NCI-H1694 treated with DMSO at 0.1 percent for 48 hours (cell line): ENCODE data around the gene RNLS.

Experiments
- DNase-seq: peaks from one replicate; lab custom pipeline; 2025; lab: John Stamatoyannopoulos, UW

RNLS gene

DNA sequence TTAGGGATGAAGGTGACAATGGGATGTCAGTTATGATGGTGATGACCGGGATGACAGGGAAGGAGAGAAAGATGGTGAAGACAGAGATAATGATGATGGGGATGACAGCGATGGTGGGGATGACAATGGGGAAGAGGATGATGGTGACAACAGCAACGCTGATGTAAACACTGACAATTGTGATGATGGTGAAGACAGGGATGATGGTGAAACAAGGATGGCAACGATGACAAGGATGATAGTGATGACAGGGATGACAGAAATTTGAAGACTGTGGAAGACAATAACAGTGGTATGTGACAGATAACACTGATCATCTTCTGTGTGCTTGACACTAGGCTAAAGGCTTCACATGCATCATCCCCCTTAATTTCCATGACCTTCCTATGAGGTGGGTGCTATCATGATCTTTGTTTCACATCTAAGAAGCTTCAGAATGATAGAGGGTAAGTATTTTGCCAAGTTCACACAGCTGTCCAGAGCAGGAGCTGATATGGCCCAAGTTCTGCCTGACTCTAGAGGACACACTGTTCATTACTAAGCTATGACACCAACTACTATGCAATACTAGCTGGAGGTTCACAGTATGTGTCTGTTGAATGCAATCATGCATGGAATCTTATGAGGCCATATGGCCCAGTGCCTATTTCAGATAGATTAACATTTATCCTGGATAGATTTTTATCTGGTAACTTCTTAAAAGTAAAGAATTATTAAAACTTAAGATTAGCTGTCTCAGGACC lies 105.6 kb downstream of the RNLS start:
- DNase-seq = no peak

DNA sequence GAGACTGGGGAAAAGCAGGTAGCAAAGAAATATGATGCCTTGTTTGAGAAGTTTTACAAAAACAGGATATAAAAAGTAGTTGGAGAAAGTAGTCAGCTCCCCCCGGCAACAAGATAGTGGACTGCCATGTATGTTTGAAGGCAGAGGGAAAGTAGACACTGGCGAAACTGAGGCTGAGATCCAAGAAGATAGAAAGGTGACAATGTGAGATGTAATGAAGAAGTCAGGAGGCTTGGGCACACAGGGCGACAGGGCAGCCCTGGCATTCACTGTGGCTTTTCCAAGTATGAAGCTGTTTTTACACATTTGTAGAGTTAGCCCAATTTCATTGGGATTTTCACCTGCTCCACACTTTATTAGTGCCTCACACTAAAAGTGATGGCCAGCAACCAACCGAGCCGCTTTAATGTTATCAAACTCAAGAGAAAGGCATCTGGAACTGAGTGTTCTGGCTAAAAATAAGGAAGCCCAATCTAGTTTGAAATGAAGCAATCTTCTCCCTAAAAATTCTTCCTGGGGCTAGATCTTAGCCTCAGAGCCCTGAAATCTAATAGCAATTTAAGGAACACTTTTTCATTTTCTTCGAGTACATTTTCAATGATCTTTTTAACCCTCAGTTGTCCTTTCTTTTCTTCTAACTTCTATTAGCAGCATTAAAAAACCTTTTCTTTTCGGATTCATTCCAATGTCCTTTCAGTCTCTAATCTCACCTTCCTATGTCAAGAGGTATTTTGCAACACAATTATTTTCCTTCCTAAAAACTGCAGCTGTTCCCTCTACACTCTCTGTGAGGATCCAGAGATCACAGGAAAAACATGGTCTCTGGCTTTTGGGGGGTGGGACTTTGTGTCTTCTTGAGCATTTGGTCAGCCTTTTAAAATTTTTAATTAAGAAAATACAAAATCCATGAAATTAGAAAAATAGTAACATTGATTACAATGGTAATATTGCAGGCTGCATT lies 108.0 kb downstream of the RNLS start:
- no peak for DNase-seq

DNA sequence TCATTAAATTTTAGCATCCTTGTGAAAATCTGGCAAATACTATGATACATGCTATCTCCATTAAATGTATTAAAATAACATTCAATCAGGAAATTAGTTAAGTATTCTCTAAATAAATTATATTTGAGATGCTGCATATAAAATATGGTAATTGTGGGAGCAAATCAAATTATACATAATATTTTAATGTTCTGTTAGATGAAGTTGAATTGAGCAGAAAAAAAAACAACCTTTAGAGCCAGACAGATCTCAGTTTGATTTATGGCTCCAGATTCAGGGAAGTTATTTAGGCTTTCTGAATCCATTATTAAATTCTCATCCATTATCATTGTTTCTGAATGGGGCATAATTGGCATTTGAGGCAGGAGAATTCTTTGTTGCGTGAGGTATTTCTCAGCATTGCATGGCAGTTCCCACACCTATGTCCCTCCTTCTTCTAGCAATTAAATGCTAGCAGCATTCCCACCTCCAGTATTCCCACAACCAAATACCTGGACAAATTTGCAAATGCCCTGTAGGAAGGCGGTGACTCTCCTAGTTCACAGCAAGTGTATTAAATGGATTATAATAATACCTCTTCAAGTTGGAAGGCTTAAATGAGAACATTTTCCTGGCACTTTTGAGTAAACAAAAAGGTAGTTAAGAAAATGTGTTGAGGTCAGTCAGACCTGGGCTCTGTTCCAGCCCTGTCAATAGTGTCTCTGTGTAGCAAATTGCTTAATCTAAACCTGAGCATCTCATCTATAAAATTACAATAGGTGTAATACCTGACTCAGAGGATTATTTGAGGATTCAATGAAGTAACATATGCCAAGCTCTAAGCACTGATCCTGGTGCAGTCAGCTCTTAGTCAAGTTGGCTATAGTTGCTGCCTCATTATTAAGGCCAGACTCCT lies 108.9 kb downstream of the RNLS start:
- DNase-seq = no peak

DNA sequence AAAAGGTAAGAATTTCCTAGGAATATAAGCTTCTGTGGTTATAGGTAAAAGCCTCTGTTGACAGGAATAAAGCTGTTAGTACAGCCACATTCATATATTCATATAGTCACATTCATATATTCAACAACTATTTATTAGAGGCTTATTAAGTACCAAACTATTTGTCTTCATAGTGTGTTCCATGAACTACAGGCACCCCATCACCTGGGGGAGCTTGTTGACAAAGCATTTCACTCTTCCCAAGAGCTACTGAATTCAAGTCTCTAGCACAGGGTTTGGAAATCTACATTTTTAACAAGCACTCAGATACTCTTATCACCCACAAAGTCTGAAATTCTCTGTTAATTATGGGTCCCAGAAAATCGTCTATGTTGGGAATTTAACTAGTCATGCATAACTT lies 110.6 kb downstream of the RNLS start:
- DNase-seq = no peak

DNA sequence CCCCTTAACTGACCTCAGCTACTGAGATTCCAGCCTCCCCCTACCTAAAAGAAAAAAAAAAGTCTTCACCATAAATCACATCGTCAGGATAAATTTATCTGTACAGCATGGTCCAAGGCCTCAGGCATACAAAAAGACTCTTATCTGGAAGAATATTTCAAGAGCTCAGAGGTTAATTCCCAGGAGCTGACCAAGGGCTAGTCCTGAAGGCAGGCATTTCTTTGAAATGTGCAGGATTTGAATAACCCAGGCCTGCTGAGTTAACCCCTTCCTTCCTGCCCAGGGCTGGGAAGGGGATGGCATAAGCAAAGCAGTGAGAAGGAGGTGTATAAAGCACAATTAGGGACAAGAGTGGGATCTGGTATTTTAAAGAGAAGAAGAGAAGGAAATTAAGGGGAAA lies 111.2 kb downstream of the RNLS start:
- DNase-seq = no peak

DNA sequence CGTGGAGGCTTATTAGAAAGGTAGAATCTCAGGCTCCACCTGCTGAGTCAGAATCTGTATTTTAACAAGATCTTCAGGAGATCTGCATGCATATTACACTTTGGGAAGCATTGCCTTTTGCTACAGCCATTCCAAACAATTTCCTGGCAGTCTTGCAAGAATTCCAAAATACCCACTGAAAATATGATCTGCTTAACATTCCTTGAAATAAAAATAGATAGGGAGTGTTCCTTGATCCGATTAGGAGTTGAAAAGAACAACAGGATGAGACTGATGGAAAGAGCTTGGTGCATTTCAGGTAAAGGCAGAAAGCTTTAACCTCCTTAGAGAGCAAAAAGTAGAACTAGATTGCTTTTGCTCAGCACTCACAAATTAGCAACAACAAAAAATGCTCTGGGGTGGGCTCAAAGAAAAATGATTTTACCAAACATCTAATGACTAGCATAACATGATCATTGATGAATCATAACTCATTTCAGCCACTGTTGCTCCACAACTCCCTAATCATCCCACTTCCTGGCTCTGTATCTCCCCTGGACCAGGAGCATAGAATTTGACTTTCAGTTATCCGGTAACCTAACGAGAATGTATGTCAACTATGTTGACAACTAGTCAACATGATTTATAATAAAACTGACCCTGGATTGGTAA lies 115.2 kb downstream of the RNLS start:
- DNase-seq = no peak

DNA sequence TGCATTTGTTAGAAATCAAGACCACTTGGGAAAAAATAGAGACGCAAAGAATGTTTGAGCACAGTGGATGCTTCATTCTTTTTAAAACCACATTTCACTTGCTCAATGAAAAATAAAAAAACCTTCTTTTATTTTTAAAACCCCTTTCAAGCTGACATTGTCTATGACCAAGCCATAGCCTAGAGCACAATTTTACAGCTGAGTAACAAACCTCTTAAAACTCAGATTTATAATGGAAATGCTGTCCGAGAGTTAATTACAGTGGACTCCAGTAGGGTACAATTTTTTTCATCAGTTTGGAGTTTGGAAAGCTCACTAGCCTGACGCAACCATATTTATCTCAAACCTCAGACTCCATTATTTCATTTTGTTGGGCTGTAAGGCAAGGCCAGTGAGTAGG lies 116.3 kb downstream of the RNLS start:
- no peak for DNase-seq

DNA sequence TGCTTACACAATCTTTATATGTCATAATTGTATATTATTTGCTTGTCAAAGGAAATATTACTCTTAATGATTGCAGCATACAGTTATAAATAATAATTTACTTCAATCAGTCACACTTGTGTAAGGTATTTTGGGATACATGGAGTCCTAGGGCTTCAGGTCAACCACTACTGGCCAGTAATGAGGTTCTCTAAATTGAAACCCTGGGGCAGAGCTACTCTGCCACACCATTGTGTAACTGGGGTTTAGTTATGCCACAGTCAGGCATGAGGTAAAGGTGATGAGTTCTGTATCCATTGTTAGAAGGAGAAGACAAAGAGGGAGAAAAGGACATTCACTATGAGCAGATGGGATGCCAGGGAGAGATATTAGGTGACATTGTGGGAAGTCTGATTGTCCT lies 117.4 kb downstream of the RNLS start:
- DNase-seq = no peak

DNA sequence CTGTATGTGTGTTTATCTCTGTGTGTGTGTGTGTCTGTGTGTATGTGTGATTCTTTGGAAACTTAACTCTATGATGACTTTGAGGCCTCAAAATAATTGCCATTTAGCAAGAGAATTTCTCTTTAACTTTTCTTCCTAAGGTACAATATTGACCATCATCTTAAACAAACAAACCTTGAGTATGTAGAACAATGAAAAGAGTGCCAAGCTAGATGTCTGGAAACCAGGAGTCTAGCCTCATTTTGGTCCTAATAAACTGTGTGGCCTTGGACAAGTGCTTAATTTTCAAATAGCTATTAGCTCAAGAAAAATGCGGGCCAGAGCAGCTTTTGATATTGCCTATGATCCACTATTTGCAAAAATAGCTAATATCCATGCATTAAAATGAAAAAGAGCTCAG lies 119.3 kb downstream of the RNLS start:
- DNase-seq = no peak

DNA sequence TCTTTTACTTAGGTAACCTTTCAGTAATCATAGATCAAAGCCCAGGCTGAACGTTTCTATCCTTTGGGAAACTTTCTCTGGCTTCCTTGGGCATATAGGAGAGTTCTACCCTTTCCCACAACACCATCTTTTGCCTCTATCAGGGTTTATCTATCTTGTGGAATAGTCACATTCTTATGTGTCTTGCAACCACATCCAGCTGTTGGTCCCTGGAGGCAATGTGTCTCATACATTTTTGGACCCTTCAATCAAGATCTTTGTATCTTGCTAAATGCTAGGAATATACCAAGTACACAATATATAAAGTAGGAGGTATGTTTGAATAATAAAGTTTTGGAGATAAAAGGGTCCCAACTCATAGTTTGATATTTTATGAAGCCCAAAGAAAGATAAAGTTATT lies 121.7 kb downstream of the RNLS start:
- no peak for DNase-seq

DNA sequence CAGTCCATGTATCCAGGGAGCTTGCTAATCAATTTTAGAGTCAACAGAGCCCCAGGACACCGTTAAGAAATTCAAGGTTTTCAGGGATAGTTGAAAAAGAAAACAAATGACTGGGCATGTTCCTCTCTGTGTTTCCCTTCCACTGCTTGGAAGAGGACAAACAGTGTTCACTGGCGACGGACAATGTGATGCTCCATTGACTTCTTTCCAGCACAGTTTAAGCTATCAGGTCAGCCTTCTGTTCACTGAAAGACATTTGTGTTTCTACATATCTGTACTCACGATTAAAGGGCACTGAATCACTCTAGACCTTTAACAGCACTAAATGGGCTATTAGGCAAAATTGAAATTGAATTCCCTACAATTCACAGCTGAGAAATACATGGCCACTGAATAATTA lies 123.6 kb downstream of the RNLS start:
- no peak for DNase-seq

DNA sequence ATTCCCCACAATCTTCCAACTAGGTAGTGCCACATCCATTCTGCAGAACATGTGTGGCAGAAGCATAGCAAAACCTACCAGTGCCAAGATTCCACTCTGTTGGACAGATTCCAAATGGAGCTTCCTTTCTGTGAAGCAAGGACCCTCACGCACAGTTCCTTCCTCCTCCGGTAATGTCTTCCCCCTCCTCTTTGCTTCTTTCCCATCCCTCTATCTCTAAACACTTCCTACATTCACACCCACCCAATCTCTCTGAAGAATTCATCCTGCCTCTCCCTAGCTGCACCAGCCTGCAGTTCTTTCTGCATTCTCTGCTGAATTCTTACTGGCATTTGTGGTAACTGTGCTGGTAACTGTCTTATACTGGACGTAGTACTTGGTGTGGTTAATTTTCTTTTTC lies 124.9 kb downstream of the RNLS start:
- no peak for DNase-seq

DNA sequence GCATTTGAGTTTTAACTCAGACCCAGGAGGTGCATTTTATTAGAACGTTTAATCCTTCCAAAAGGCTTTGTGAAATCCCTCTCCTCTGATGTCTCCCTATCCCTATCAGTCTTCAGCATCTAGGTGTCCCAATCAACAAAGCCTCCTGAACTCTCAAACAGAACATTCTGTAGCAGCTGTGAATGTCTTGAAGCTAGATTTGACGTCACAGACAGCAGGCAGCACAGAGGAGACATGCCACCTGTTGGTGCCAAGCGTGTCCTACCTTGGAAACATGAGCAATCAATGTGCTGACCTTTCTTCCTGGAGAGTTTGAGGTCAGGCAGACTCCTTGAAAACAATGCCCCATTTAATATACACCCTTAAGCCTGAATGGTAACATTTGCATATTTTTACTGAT lies 125.5 kb downstream of the RNLS start:
- DNase-seq = no peak

DNA sequence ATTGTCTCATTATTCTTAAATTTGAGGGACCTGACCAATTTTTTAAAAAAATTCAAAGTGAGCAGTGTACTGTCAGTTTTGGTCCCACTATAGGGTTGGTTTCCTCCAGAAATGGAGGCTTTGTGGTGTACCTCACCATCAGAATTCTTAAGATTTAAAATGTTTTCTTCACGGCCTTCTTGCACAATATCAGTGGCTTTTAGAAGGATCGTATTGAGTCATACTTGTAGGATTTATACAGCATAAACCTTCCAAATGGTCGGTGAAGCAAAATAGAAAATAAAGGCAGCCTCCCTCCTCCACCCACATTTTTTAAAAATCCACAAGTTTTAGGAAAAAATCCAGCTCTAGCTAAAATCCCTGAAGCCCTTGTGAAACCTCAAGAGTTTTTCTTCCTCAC lies 126.4 kb downstream of the RNLS start:
- no peak for DNase-seq

DNA sequence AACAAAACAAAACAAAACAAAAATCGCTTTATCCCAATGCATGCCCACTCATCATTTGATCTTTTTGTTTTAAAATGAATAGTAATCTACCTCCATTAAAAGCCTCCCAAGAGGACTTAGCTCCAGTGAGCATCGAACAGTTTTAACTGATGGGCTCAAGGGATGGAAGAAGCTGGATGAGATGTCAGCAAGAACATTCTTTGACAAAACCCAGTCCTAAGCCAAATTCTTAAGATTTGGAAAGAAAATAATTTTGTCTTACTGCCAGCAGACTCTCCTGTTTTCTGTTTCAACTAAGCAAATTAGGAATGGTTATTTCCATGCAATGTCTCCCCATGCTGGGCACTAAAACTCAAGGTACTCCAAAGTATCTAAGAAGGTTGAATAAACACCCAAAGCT lies 127.3 kb downstream of the RNLS start:
- DNase-seq = no peak

DNA sequence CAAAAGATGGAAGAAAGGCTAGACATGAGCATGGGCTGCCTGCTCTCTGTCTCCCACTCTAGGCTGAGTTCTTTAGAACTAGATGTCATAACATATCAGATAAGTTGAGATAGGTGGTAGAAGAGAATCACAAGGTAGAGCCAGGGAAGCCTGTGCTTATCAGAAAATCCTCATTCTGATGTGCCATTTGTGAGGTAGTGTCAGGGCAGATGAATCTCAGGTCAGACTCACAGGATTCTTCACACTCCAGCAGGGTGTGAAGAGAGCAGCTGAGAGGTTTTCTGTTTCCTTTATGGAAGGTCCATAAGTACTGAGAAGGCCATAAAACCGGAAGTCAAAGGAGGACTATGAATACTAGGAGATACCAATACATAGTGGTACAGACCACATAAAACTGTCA lies 132.9 kb downstream of the RNLS start:
- no peak for DNase-seq

DNA sequence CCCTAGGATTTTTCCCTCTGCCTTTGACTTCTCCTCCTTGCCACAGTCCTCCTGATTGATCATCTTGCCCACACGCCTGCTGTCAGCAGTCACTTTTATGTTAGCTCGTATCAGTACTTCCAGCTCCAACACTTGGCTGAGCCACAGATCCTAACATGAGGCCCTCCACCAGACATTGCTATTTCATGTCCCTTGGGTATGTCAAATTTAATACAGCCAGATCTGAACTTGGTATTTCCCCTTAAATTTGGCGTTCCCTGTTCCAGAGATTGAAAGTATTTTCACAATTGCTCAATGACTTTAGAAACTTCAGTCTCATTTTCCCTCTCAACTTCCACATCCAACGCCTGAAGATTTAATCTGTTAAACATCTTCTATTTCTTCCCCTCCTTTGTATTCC lies 140.4 kb downstream of the RNLS start:
- DNase-seq = no peak

DNA sequence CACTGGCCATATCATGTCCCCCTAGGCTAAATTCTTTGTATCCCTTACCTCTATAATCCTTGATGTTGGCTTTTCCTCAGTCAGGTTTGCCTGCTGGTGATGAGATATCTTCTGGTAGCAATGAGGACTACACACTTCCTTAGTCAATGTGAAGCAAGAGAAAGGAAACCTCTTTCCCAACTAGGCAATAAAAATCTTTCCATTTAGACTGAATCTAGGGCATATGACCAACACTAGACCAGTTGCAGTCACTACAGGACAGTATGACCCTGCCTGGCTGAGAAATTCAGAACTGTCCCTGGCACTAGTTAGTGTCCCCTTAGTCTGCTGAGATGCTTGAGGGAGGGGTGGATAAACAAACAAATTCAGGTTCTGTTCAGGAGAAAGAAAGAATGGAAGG lies 142.6 kb downstream of the RNLS start:
- DNase-seq = no peak

DNA sequence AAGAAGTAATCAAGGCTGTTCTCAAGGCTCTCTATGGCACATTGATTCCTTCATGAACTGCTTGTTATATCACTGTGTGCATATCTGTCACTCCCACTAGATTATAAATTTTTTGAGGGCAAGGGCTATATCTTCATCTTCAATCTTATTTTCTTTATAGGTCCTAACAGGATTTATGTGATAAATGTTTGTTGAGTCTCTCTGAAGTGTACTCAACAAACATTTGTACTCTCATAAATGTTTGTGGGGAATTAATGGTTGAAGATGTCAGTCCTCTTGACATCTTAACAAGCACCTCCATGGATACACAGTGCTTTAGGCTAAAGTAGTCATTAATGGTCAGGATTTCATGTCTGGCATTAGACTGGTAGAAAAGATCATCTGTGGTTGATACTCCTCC lies 143.2 kb downstream of the RNLS start:
- DNase-seq = no peak

DNA sequence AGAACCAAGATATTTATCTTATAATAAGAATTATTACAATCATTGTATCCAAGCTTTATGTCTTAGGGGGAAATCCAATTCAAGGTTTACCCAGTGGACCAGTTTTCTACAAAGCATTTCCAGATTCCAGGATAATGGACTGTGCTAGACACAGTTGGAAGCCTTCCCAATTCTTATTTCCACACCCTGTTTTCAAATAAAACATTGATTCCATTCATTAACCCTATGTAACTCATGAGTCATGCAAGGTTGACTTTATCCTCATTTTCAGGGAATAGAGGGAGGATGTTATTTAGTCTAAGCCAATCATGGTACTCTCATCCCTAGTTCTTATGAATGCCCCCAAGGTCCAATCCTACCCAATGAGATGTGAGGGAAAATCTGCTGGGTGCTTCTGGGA lies 145.7 kb downstream of the RNLS start:
- no peak for DNase-seq

DNA sequence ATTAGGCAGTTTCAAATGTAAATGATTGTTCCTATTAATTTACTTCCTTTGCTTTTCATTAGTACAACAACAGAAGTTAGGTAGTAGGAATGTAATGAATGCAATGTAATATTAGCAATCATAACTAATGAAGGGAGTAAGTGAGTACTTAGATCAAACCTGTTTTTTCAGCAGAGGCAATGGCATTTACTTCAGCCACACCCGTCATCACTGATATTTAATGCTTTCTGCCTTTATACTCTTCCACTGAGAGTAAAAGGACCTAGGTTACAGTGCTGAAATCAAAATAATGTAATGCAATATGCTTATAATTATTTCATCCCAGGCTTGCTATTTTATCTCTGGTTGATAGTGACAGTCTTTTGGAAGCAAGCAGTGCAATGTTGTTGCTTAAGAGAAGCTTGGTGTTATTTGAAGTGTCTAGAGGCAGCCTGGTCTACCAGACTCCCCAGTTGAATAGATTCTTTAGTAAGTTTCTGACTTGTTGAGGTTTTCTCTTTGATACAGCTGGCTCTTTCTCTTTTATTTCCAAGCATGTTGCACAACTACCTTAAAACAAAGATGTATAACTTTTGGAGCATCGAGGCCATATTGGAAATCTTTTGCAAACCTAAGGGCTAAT lies 149.4 kb downstream of the RNLS start:
- DNase-seq = no peak
